Gastrocnemius medialis (tissue), 4 donors: Measurements from ENCODE around the gene GDF11.

Experiments used
- POLR2A ChIP-seq, 2 donors: fragments of 450-650 bp; IDR thresholded peaks; one replicate each; pipeline ENCODE4 v1.6.1; 2017; ENCODE audit warnings: antibody characterized with exemption in 2 of 2, mild to moderate bottlenecking in 2 of 2, moderate library complexity in 2 of 2
- TF ChIP-seq, protein P1 (sequence below), 5 experiments: fragments of 450-650 bp in 3 of 5; fragments of 200-600 bp in 2 of 5; sonication (generic) in 2 of 5; IDR thresholded peaks in 4 of 5; conservative IDR thresholded peaks in 1 of 5; 1 replicate in 4 of 5; 2 replicates in 1 of 5; pipeline ENCODE4 v1.5.1; 2016 to 2019; ENCODE audit warnings: antibody characterized with exemption in 5 of 5, mild to moderate bottlenecking in 3 of 5, moderate library complexity in 3 of 5

DNA sequence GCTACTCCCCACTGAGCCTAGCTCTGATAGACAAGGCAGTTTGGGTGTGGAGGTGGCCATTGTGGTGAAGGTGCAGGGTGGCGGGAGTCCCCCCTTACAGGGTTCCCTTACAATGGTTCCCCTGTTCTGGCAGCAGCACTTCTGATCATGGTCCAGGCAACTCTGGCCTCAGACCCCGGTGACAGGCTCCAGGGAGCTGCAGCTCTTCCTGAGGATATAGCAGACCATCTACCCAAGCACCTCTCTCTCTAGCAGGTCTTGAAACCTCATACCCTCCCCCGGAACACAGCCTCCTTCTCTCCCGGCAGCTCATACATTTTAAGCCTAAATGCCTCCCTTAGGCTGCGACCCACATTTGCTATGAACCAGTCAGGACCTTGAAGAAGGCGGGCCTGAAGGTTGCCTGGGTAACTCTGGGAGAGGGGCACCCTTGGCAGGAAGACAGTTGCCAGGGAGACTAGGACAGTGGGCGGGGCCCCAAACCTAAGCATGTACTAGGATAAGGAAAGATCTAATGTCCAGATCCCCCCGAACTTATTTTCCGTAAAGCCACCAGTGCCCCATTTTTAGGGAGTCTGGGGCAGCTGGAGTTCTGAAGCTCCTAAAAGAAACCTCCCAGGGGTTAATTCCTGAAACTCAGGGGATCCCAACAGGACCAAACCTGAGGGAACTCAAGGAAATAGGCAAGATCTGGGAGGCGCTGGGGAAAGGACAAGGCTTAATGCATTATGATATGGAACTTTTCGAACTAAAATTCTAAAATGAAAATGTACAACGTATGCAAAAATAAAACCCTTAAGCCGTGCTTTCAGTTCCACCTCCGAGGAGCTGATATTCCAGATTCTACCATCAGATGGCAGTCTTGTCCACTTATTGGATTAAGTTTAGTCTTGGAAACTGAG lies 4.5 kb upstream of the GDF11 start:
- TF ChIP-seq, protein P1, sequence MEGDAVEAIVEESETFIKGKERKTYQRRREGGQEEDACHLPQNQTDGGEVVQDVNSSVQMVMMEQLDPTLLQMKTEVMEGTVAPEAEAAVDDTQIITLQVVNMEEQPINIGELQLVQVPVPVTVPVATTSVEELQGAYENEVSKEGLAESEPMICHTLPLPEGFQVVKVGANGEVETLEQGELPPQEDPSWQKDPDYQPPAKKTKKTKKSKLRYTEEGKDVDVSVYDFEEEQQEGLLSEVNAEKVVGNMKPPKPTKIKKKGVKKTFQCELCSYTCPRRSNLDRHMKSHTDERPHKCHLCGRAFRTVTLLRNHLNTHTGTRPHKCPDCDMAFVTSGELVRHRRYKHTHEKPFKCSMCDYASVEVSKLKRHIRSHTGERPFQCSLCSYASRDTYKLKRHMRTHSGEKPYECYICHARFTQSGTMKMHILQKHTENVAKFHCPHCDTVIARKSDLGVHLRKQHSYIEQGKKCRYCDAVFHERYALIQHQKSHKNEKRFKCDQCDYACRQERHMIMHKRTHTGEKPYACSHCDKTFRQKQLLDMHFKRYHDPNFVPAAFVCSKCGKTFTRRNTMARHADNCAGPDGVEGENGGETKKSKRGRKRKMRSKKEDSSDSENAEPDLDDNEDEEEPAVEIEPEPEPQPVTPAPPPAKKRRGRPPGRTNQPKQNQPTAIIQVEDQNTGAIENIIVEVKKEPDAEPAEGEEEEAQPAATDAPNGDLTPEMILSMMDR (IDR thresholded peaks at IDR 0.05 in 4 of 5, conservative IDR thresholded peaks at IDR 0.05 in 1 of 5), result peak; percentile 80 to 96 (median 85)
- TF ChIP-seq POLR2A (IDR thresholded peaks at IDR 0.05), result no peak
